H9 (cell line): ENCODE data around the gene TNPO1. TPM values are rescaled to one million over a fixed set of nuclear protein-coding genes. Genes with fewer than 3 reads are reported as not detected.

Experiments
- DNase-seq: peaks from one replicate; pipeline ENCODE4 v3.0.0-alpha.2; 2017
- H2AFZ ChIP-seq: one replicate; pipeline ENCODE4 v1.6.1; 2013; ENCODE audit warnings: mild to moderate bottlenecking, low read length, control low read depth, moderate library complexity
- H2AK5ac ChIP-seq: 2 replicates; pipeline ENCODE4 v1.6.1; 2013; ENCODE audit warnings: low read length, control low read depth, mixed read lengths; ENCODE audit not compliant: insufficient read length
- H2BK120ac ChIP-seq: one replicate; pipeline ENCODE4 v1.6.1; 2013; ENCODE audit warnings: low read depth, mild to moderate bottlenecking, low read length, control low read depth, inconsistent platforms; ENCODE audit not compliant: poor library complexity, severe bottlenecking
- H2BK12ac ChIP-seq: 2 replicates; pipeline ENCODE4 v1.6.1; 2013; ENCODE audit warnings: low read length, control low read depth, mixed read lengths, low read depth; ENCODE audit not compliant: insufficient read length
- H2BK15ac ChIP-seq: 2 replicates; pipeline ENCODE4 v1.6.1; 2013; ENCODE audit warnings: low read depth, low read length, control low read depth
- H2BK20ac ChIP-seq: one replicate; pipeline ENCODE4 v1.6.1; 2013; ENCODE audit warnings: low read depth, mild to moderate bottlenecking, low read length, control low read depth, inconsistent platforms; ENCODE audit not compliant: poor library complexity, severe bottlenecking
- H2BK5ac ChIP-seq: 2 replicates; pipeline ENCODE4 v1.6.1; 2013; ENCODE audit warnings: low read length, control low read depth, mixed read lengths; ENCODE audit not compliant: insufficient read length
- H3K14ac ChIP-seq: 2 replicates; pipeline ENCODE4 v1.6.1; 2013; ENCODE audit warnings: low read length, control low read depth; ENCODE audit not compliant: insufficient read depth
- H3K18ac ChIP-seq: 2 replicates; pipeline ENCODE4 v1.6.1; 2013; ENCODE audit warnings: low read depth, mild to moderate bottlenecking, mixed read lengths, low read length, control low read depth; ENCODE audit not compliant: insufficient read length
- H3K23ac ChIP-seq: 2 replicates; pipeline ENCODE4 v1.6.1; 2013; ENCODE audit warnings: low read length, control low read depth, mixed read lengths, low read depth; ENCODE audit not compliant: insufficient read length
- H3K23me2 ChIP-seq: 2 replicates; pipeline ENCODE4 v1.6.1; 2013; ENCODE audit warnings: low read depth, mild to moderate bottlenecking, mixed read lengths, low read length, control low read depth; ENCODE audit not compliant: insufficient read length, poor library complexity, severe bottlenecking
- H3K27ac ChIP-seq: 2 replicates; pipeline ENCODE4 v1.5.1; 2013; ENCODE audit warnings: low read length, control low read depth, mixed read lengths, low read depth; ENCODE audit not compliant: insufficient read length
- H3K27me3 ChIP-seq: 2 replicates; pipeline ENCODE4 v1.6.1; 2013; ENCODE audit warnings: low read length, control low read depth, inconsistent platforms; ENCODE audit not compliant: insufficient read depth
- H3K4ac ChIP-seq: 2 replicates; pipeline ENCODE4 v1.6.1; 2013; ENCODE audit warnings: low read depth, mild to moderate bottlenecking, control low read depth, inconsistent platforms, low read length, moderate library complexity
- H3K4me1 ChIP-seq: 2 replicates; pipeline ENCODE4 v1.6.1; 2013; ENCODE audit warnings: low read length, control low read depth, inconsistent platforms; ENCODE audit not compliant: insufficient read depth
- H3K4me2 ChIP-seq: 2 replicates; pipeline ENCODE4 v1.6.1; 2013; ENCODE audit warnings: low read length, control low read depth, mixed read lengths; ENCODE audit not compliant: insufficient read length, insufficient read depth
- H3K56ac ChIP-seq: 2 replicates; pipeline ENCODE4 v1.6.1; 2013; ENCODE audit warnings: low read depth, mild to moderate bottlenecking, mixed read lengths, low read length, control low read depth; ENCODE audit not compliant: insufficient read length
- H3K79me1 ChIP-seq: 2 replicates; pipeline ENCODE4 v1.6.1; 2013; ENCODE audit warnings: low read depth, mild to moderate bottlenecking, moderate library complexity, low read length, control low read depth, inconsistent platforms; ENCODE audit not compliant: insufficient read depth, poor library complexity, severe bottlenecking
- H3K79me2 ChIP-seq: 2 replicates; pipeline ENCODE4 v1.6.1; 2013; ENCODE audit warnings: low read length, control low read depth, inconsistent platforms; ENCODE audit not compliant: insufficient read depth
- H3K9ac ChIP-seq: 2 replicates; pipeline ENCODE4 v1.6.1; 2013; ENCODE audit warnings: low read length, control low read depth, mixed read lengths; ENCODE audit not compliant: insufficient read length; ENCODE audit errors: extremely low read depth
- H3K9me3 ChIP-seq: one replicate; pipeline ENCODE4 v1.6.1; 2013; ENCODE audit warnings: low read depth, low read length, inconsistent platforms; ENCODE audit not compliant: control insufficient read depth
- H3T11ph ChIP-seq: one replicate; pipeline ENCODE4 v1.6.1; 2013; ENCODE audit warnings: mild to moderate bottlenecking, low read length, control low read depth, inconsistent platforms
- H4K20me1 ChIP-seq: one replicate; pipeline ENCODE4 v1.6.1; 2013; ENCODE audit not compliant: control insufficient read depth, insufficient read length, insufficient read depth
- H4K5ac ChIP-seq: 2 replicates; pipeline ENCODE4 v1.6.1; 2013; ENCODE audit warnings: low read depth, mild to moderate bottlenecking, mixed read lengths, low read length, control low read depth; ENCODE audit not compliant: insufficient read length
- H4K8ac ChIP-seq: replicated peaks from 2 replicates; pipeline ENCODE4 v1.6.1; 2013; ENCODE audit warnings: low read length, control low read depth, mixed read lengths, low read depth; ENCODE audit not compliant: insufficient read length
- H4K91ac ChIP-seq: 2 replicates; pipeline ENCODE4 v1.6.1; 2013; ENCODE audit warnings: low read depth, mild to moderate bottlenecking, moderate library complexity, mixed read lengths, low read length, control low read depth; ENCODE audit not compliant: insufficient read length
- H3K27ac Mint-ChIP-seq, 3 experiments: 2 replicates in 2 of 3; 3 replicates in 1 of 3; pipeline ENCODE4 v1.8.0; 2020 to 2021; ENCODE audit warnings: mixed read lengths in 3 of 3, mild to moderate bottlenecking in 1 of 3, moderate library complexity in 1 of 3
- H3K27me3 Mint-ChIP-seq: 2 replicates; pipeline ENCODE4 v1.8.0; 2021; ENCODE audit warnings: low read depth, mild to moderate bottlenecking, moderate library complexity, mixed read lengths
- H3K36me3 Mint-ChIP-seq, 3 experiments: 2 replicates in 2 of 3; 3 replicates in 1 of 3; pipeline ENCODE4 v1.8.0; 2020 to 2021; ENCODE audit warnings: low read depth in 3 of 3, mixed read lengths in 3 of 3; ENCODE audit not compliant: insufficient read depth in 1 of 3
- H3K4me1 Mint-ChIP-seq, 2 experiments: 2 replicates each; pipeline ENCODE4 v1.8.0; 2020; ENCODE audit warnings: mixed read lengths in 2 of 2
- H3K4me3 Mint-ChIP-seq, 2 experiments: 2 replicates in 1 of 2; 3 replicates in 1 of 2; pipeline ENCODE4 v1.8.0; 2020 to 2021; ENCODE audit warnings: mild to moderate bottlenecking in 2 of 2, mixed read lengths in 2 of 2, moderate library complexity in 1 of 2
- H3K9me3 Mint-ChIP-seq, 2 experiments: 2 replicates in 1 of 2; 3 replicates in 1 of 2; pipeline ENCODE4 v1.8.0; 2020; ENCODE audit warnings: mild to moderate bottlenecking in 2 of 2, mixed read lengths in 2 of 2, moderate library complexity in 1 of 2
- CTCF ChIP-seq: fragments of 200-600 bp; sonication (generic); conservative IDR thresholded peaks from 3 replicates; pipeline ENCODE4 v1.8.0; 2021; ENCODE audit warnings: antibody characterized with exemption, mild to moderate bottlenecking
- WGBS: extraction: QIAGEN DNeasy Blood & Tissue Kit; methylation state at CpG from one replicate; pipeline ENCODE4 v1.1.7; 2013; ENCODE audit warnings: missing lambda C conversion rate, low lambda C conversion rate, mixed read lengths; ENCODE audit not compliant: insufficient read length; ENCODE audit errors: extremely low coverage; 5-methylcytosine and 5-hydroxymethylcytosine counted together
- total RNA-seq: library from RNA; stranded (reverse); gene quantifications from 2 replicates; pipeline ENCODE4 v1.2.1, GENCODE V29; 2021

Gene TNPO1
- total RNA-seq, 1 experiment from 2014 or later: 164 TPM

- Histone ChIP-seq H3K27me3 (no peaks in the 10 kb centered on the region), H4K20me1 (no peaks in the 10 kb centered on the region), H2BK20ac (no peak overlapping the region), H3K14ac (no peak overlapping the region), H3K4me2 (no peak overlapping the region), H3K23ac (no peak overlapping the region), H3K4me1 (no peaks in the 10 kb centered on the region), H2BK12ac (no peak overlapping the region), H2AK5ac (no peak overlapping the region), H3K56ac (no peak overlapping the region), H3T11ph (no peak overlapping the region), H3K27ac (no peak overlapping the region), H4K5ac (no peak overlapping the region), H4K91ac (no peak overlapping the region), H3K9me3 (no peaks in the 10 kb centered on the region), H2BK120ac (no peak overlapping the region), H3K4ac (no peak overlapping the region), H3K23me2 (no peaks in the 10 kb centered on the region), H3K9ac (no peak overlapping the region), H4K8ac (no peak overlapping the region), H3K79me1 (no peaks in the 10 kb centered on the region), H2BK5ac (no peak overlapping the region), H2BK15ac (no peak overlapping the region), H3K18ac (no peak overlapping the region), H2AFZ (no peak overlapping the region), H3K79me2 (no peaks in the 10 kb centered on the region; the same call in 1 of the 2 replicates)
- no peak for DNase-seq
- Mint-ChIP-seq H3K9me3 (peaks cover 3 to 6% of the 10 kb centered on the region in 2 experiments; a peak in 4 of 5 replicates), H3K4me1 (no peaks in the 10 kb centered on the region), H3K27ac (no peak overlapping the region), H3K27me3 (no peaks in the 10 kb centered on the region), H3K36me3 (peaks cover 0 to 4% (median 2%) of the 10 kb centered on the region in 3 experiments; a peak in 4 of 7 replicates), H3K4me3 (no peak overlapping the region)
- TF ChIP-seq CTCF: no peak
- WGBS: no CpG with 5 or more reads among the region's 1 CpG
These were observed 32.3 kb upstream of the TNPO1 start for GRCh38 chr5:72784129-72784528.
